T-cell (primary cell): ENCODE results near the gene ALOX15. TPM values are rescaled to one million over a fixed set of nuclear protein-coding genes. Genes with fewer than 3 reads are reported as not detected.
"Not testable (repeated sequence)": the region's sequence is repeated elsewhere in the genome, so short reads cannot be mapped to it uniquely, and the experiment has no call there.

Experiments
- ATAC-seq, 4 experiments: fragments of 200-7000 bp in 3 of 4; fragments of 150-1000 bp in 1 of 4; cut with Tn5 transposase; replicated peaks in 1 of 4; 1 replicate in 3 of 4; 2 replicates in 1 of 4; pipeline ENCODE4 v1.10.0; 2021; ENCODE audit warnings: moderate library complexity in 3 of 4, mild to moderate bottlenecking in 2 of 4, moderate number of reproducible peaks in 1 of 4
- CTCF ChIA-PET, 2 donors: fragments of 300-600 bp; sonication (Branson Sonifier 250); formaldehyde crosslinking; loops; one replicate each; lab custom pipeline; 2022; ENCODE audit warnings: antibody characterized with exemption in 2 of 2; lab: Charles Lee
- POLR2A ChIA-PET, 2 donors: fragments of 300-600 bp; sonication (Branson Sonifier 250); formaldehyde crosslinking; loops; one replicate each; lab custom pipeline; 2022; ENCODE audit warnings: antibody characterized with exemption in 2 of 2; lab: Charles Lee
- DNase-seq, 35 experiments: peaks; one replicate each; pipeline versions ENCODE4 v3.0.0 to v3.0.0-alpha.2; 2013 to 2023
- H3K27ac ChIP-seq: one replicate; pipeline ENCODE4 v1.5.1; 2013; ENCODE audit warnings: low read length
- H3K27me3 ChIP-seq, 2 experiments: replicated peaks in 1 of 2; 1 replicate in 1 of 2; 2 replicates in 1 of 2; pipeline versions ENCODE4 v1.6.1 to v1.7.0; 2013; ENCODE audit warnings: low read length in 1 of 2, mixed read lengths in 1 of 2; ENCODE audit not compliant: control insufficient read depth in 2 of 2, insufficient read depth in 2 of 2; ENCODE audit errors: extremely low read depth in 1 of 2
- H3K36me3 ChIP-seq, 2 donors: 1 replicate in 1 of 2; 2 replicates in 1 of 2; pipeline versions ENCODE4 v1.6.1 to v1.7.0; 2013; ENCODE audit warnings: low read length in 1 of 2; ENCODE audit not compliant: control insufficient read depth in 2 of 2, insufficient read depth in 1 of 2; ENCODE audit errors: extremely low read depth in 1 of 2
- H3K4me1 ChIP-seq, 2 experiments: 1 replicate in 1 of 2; 2 replicates in 1 of 2; pipeline versions ENCODE4 v1.6.1 to v1.7.0; 2013; ENCODE audit warnings: low read length in 2 of 2, mixed read lengths in 1 of 2; ENCODE audit not compliant: insufficient read depth in 2 of 2, control insufficient read depth in 1 of 2; ENCODE audit errors: extremely low read depth in 1 of 2
- H3K4me3 ChIP-seq, 2 donors: 1 replicate in 1 of 2; 2 replicates in 1 of 2; pipeline versions ENCODE4 v1.5.1 to v1.7.0; 2013; ENCODE audit warnings: mild to moderate bottlenecking in 2 of 2, low read length in 1 of 2, moderate library complexity in 1 of 2; ENCODE audit not compliant: control insufficient read depth in 1 of 2; ENCODE audit errors: extremely low read depth in 1 of 2
- H3K9me3 ChIP-seq: 2 replicates; pipeline ENCODE4 v1.7.0; 2013
- H3K27ac Mint-ChIP-seq, 2 donors: one replicate each; pipeline ENCODE4 v1.8.0; 2020 to 2021; ENCODE audit warnings: mild to moderate bottlenecking in 2 of 2, mixed read lengths in 2 of 2
- H3K27me3 Mint-ChIP-seq, 2 donors: one replicate each; pipeline ENCODE4 v1.8.0; 2021 to 2022; ENCODE audit warnings: mixed read lengths in 2 of 2
- H3K36me3 Mint-ChIP-seq: one replicate; pipeline ENCODE4 v1.8.0; 2021; ENCODE audit warnings: mixed read lengths
- H3K4me1 Mint-ChIP-seq, 3 donors: one replicate each; pipeline ENCODE4 v1.8.0; 2020 to 2022; ENCODE audit warnings: mixed read lengths in 3 of 3, mild to moderate bottlenecking in 1 of 3
- H3K4me3 Mint-ChIP-seq, 3 donors: one replicate each; pipeline ENCODE4 v1.8.0; 2020 to 2022; ENCODE audit warnings: mild to moderate bottlenecking in 3 of 3, mixed read lengths in 3 of 3, moderate library complexity in 3 of 3
- H3K9me3 Mint-ChIP-seq, 3 donors: one replicate each; pipeline ENCODE4 v1.8.0; 2020 to 2022; ENCODE audit warnings: mixed read lengths in 3 of 3
- WGBS: methylation state at CpG from one replicate; pipeline ENCODE4 v1.1.5; 2013; ENCODE audit warnings: missing lambda C conversion rate; ENCODE audit not compliant: insufficient coverage; 5-methylcytosine and 5-hydroxymethylcytosine counted together
- total RNA-seq, 35 experiments: library from RNA in 6 of 35; stranded (reverse) in 6 of 35; fragments of 120-200 nt in 1 of 35; gene quantifications; one replicate each; pipeline versions ENCODE4 v1.2.1 to v1.2.4 and lab custom pipeline; 2013 to 2026

Gene ALOX15
- total RNA-seq, 5 donors from 2014 or later (not counting 1 experiment from before 2014, with no cell fraction given): 0.13 TPM; not detected in 4

GRCh38 chr17:4609761-4610160, 31.7 kb downstream of the ALOX15 start:
- no peaks in the 10 kb centered on the region for H3K36me3 ChIP-seq
- WGBS: 89% methylated on average over 7 of the region's 7 CpGs
- ChIA-PET CTCF (no interaction called here), POLR2A (no interaction called here)
- Mint-ChIP-seq H3K9me3 (no peaks in the 10 kb centered on the region), H3K4me3 (no peak overlapping the region), H3K27ac (no peak overlapping the region), H3K27me3 (peaks cover 9 to 26% of the 10 kb centered on the region in 2 donors), H3K36me3 (no peaks in the 10 kb centered on the region), H3K4me1 (peaks cover 0 to 2% (median 0%) of the 10 kb centered on the region in 3 donors)
- no peaks in the 10 kb centered on the region for H3K4me1 ChIP-seq
- H3K27ac ChIP-seq: no peak overlapping the region
- peaks cover 0 to 20% of the 10 kb centered on the region in 2 experiments for H3K27me3 ChIP-seq
- DNase-seq (no peak), ATAC-seq (no peak)
- H3K4me3 ChIP-seq: no peak overlapping the region
- no peaks in the 10 kb centered on the region for H3K9me3 ChIP-seq

GRCh38 chr17:4607773-4608187, 33.7 kb downstream of the ALOX15 start:
- peaks cover 0 to 2% (median 0%) of the 10 kb centered on the region in 3 donors for H3K4me1 Mint-ChIP-seq
- H3K27ac ChIP-seq: no peak overlapping the region
- no peaks in the 10 kb centered on the region for H3K9me3 ChIP-seq
- ChIA-PET CTCF (no interaction called here), POLR2A (no interaction called here)
- DNase-seq (no peak), ATAC-seq (no peak)
- H3K36me3 ChIP-seq: no peaks in the 10 kb centered on the region
- no peaks in the 10 kb centered on the region for H3K4me1 ChIP-seq
- no peak overlapping the region for H3K4me3 ChIP-seq
- WGBS: 20% methylated on average over 4 of the region's 9 CpGs
- H3K27me3 ChIP-seq: peaks cover 0 to 15% of the 10 kb centered on the region in 2 experiments
- no peaks in the 10 kb centered on the region for H3K9me3 Mint-ChIP-seq
- no peak overlapping the region for H3K4me3 Mint-ChIP-seq
- H3K36me3 Mint-ChIP-seq: no peaks in the 10 kb centered on the region
- H3K27ac Mint-ChIP-seq: no peak overlapping the region
- peaks cover 9 to 26% of the 10 kb centered on the region in 2 donors for H3K27me3 Mint-ChIP-seq

- Histone ChIP-seq H3K27ac (no peak overlapping the region), H3K9me3 (no peaks in the 10 kb centered on the region), H3K4me3 (no peak overlapping the region), H3K27me3 (peaks cover 0 to 15% of the 10 kb centered on the region in 2 experiments), H3K4me1 (no peaks in the 10 kb centered on the region), H3K36me3 (no peaks in the 10 kb centered on the region)
- WGBS: 87% methylated on average over 21 of the region's 25 CpGs
- no peak for DNase-seq
- peaks cover 0 to 2% (median 0%) of the 10 kb centered on the region in 3 donors for H3K4me1 Mint-ChIP-seq
- no peaks in the 10 kb centered on the region for H3K9me3 Mint-ChIP-seq
- ChIA-PET CTCF (no interaction called here), POLR2A (no interaction called here)
- no peak overlapping the region for H3K27ac Mint-ChIP-seq
- no peak overlapping the region for H3K4me3 Mint-ChIP-seq
- peaks cover 9 to 26% of the 10 kb centered on the region in 2 donors for H3K27me3 Mint-ChIP-seq
- H3K36me3 Mint-ChIP-seq: no peaks in the 10 kb centered on the region
- no peak for ATAC-seq
Measured at GRCh38 chr17:4607261-4607741, 34.2 kb downstream of the ALOX15 start.

- H3K9me3 ChIP-seq: no peaks in the 10 kb centered on the region
- peaks cover 0 to 15% of the 10 kb centered on the region in 2 experiments for H3K27me3 ChIP-seq
- Mint-ChIP-seq H3K27ac (peak overlapping the region in 1 of 2 donors; percentile 44), H3K9me3 (no peaks in the 10 kb centered on the region), H3K27me3 (peaks cover 9 to 26% of the 10 kb centered on the region in 2 donors), H3K36me3 (no peaks in the 10 kb centered on the region), H3K4me3 (no peak overlapping the region), H3K4me1 (peaks cover 0 to 2% (median 0%) of the 10 kb centered on the region in 3 donors)
- ChIA-PET POLR2A (no interaction called here), CTCF (no interaction called here)
- no peak for DNase-seq
- no peaks in the 10 kb centered on the region for H3K36me3 ChIP-seq
- H3K27ac ChIP-seq: no peak overlapping the region
- no peak for ATAC-seq
- WGBS: 55% methylated on average over 8 of the region's 12 CpGs
- H3K4me1 ChIP-seq: no peaks in the 10 kb centered on the region
- H3K4me3 ChIP-seq: no peak overlapping the region
Measured at GRCh38 chr17:4605826-4606225, 35.7 kb downstream of the ALOX15 start.

- H3K27ac ChIP-seq, POLR2A ChIA-PET, H3K4me3 ChIP-seq, H3K9me3 ChIP-seq, H3K36me3 Mint-ChIP-seq, CTCF ChIA-PET, DNase-seq, H3K4me1 Mint-ChIP-seq, H3K4me3 Mint-ChIP-seq, H3K27ac Mint-ChIP-seq, ATAC-seq, H3K4me1 ChIP-seq, H3K9me3 Mint-ChIP-seq, H3K36me3 ChIP-seq: not testable (repeated sequence)
- H3K27me3 Mint-ChIP-seq: peaks cover 3 to 20% of the 10 kb centered on the region in 2 donors
- WGBS: 91% methylated on average over 9 of the region's 11 CpGs
- H3K27me3 ChIP-seq: peaks cover 0 to 20% of the 10 kb centered on the region in 2 experiments
Measured at GRCh38 chr17:4604736-4605135, 36.7 kb downstream of the ALOX15 start.

GRCh38 chr17:4604111-4604644, 37.3 kb downstream of the ALOX15 start:
- DNase-seq (no peak), ATAC-seq (no peak)
- Mint-ChIP-seq H3K36me3 (no peaks in the 10 kb centered on the region), H3K4me1 (peaks cover 0 to 2% (median 0%) of the 10 kb centered on the region in 3 donors), H3K27ac (no peak overlapping the region), H3K4me3 (no peak overlapping the region), H3K9me3 (no peaks in the 10 kb centered on the region), H3K27me3 (peaks cover 3 to 18% of the 10 kb centered on the region in 2 donors)
- Histone ChIP-seq H3K27me3 (peaks cover 0 to 25% of the 10 kb centered on the region in 2 experiments), H3K27ac (no peak overlapping the region), H3K4me1 (no peaks in the 10 kb centered on the region), H3K9me3 (no peaks in the 10 kb centered on the region), H3K4me3 (no peak overlapping the region), H3K36me3 (no peaks in the 10 kb centered on the region)
- CTCF ChIA-PET: no interaction called here
- WGBS: 92% methylated on average over 15 of the region's 18 CpGs
- POLR2A ChIA-PET: no interaction called here
